Urothelium cell line (cell line): ENCODE results near the gene CD72.

Experiments used
- DNase-seq: peaks from one replicate; pipeline ENCODE4 v3.0.0; 2011; ENCODE audit warnings: low spot score, mixed read lengths
- FAIRE-seq: peaks from 2 replicates; lab custom pipeline; 2011; peaks lifted over from hg19 to GRCh38; lab: Jason Lieb, UNC

Gene CD72

GRCh38 chr9:35618325-35618727 lies at the start of gene CD72:
CD72 (minus strand) TSS chr9:35618413; CDS start chr9:35618303, 110 bp downstream.
- DNase-seq: no peak
- no peak for FAIRE-seq

- no peak for FAIRE-seq
- DNase-seq: no peak
Observed at GRCh38 chr9:35667939-35668338, 49.7 kb upstream of the CD72 start.

- DNase-seq: no peak
- no peak for FAIRE-seq
Observed at GRCh38 chr9:35666549-35666948, 48.3 kb upstream of the CD72 start.

- FAIRE-seq (no peak), DNase-seq (no peak)
Observed at GRCh38 chr9:35666045-35666444, 47.8 kb upstream of the CD72 start.

GRCh38 chr9:35665471-35665818 lies 47.2 kb upstream of the CD72 start:
- FAIRE-seq (peak; percentile 5), DNase-seq (no peak)

- FAIRE-seq: peak; percentile 83
- DNase-seq: peak; percentile 97
Observed at GRCh38 chr9:35664531-35665470, 46.6 kb upstream of the CD72 start, which contains the start of gene ARHGEF39. ARHGEF39 (minus strand) TSS chr9:35665195; CDS start chr9:35665169, 26 bp downstream.

- DNase-seq (no peak), FAIRE-seq (no peak)
Observed at GRCh38 chr9:35662437-35662836, 44.2 kb upstream of the CD72 start.

GRCh38 chr9:35661756-35662350 lies 43.6 kb upstream of the CD72 start:
- DNase-seq: no peak
- no peak for FAIRE-seq

- FAIRE-seq (no peak), DNase-seq (no peak)
Observed at GRCh38 chr9:35660966-35661415, 42.8 kb upstream of the CD72 start.

DNA sequence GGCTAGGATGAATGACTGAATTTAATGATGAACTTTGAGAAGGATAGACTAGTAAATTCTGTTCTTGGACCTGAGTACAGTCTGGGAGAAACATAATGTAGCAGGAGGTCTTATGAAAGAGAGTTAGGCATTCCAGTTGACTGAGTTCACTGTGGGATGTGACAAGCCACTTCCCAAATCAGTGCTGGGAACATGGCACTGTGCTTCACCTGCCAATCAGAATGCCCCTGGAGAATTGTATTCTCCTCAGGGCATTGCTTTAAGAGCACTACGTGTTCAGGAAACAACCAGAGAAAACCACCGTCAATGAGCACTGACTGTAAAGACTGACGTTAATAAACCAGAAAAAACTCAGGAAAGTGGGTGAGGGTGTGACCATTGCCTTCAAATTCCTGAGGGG lies 41.1 kb upstream of the CD72 start:
- FAIRE-seq (no peak), DNase-seq (no peak)

DNA sequence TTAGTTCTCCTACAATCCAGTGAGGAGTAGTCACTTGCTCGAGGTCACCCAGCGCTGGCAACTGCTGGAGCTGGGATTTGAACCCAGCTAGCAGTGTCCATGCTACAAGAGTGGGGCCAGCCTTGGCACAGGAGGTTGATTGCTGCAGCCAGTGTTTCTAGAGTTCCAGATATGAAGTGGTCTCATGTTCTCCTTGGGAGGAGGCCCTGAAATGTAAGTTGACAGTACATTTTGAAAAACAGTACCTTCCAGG lies 40.7 kb upstream of the CD72 start:
- DNase-seq: no peak
- FAIRE-seq: no peak

DNA sequence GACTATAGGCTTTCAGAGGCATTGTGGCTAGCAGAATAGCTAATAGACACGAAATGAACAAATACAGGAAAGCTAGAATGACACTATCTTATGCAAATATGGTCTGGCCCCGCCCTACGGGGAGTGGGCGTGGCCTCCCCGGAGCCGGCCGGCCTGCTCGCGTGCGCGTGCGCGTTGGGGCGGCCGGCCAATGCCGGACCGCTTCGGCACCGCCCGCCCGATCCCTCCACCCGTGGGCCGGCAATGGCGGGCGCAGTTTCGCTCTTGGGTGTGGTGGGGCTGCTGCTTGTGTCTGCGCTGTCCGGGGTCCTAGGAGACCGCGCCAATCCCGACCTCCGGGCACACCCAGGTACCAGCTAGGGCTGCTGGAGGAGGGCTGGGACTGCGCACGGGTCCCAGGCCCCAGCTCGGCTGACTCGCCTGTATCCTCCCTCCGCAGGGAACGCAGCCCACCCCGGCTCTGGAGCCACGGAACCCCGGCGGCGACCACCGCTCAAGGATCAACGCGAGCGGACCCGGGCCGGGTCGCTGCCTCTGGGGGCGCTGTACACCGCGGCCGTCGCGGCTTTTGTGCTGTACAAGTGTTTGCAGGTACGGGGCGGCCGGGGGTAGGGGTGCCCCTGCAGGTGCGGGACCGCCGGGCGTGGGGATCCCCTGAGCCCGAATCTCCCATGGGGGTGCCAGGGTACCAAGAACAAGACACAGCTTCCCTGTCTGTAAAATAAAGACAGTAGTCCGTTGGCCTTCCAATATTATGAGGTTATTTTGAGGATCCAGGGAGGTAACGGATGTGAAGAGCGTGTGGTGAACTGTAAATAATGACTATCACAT lies 40.1 kb upstream of the CD72 start, which contains the start of gene CCDC107:
Gene CCDC107, plus strand, starts transcription at position 156 of the 831 bp plus-strand sequence. Its CDS starts 88 bp downstream, at position 244.
- peak; percentile 75 for FAIRE-seq
- DNase-seq: peak; percentile 97

GRCh38 chr9:35657546-35658136 lies 39.4 kb upstream of the CD72 start, which contains the start of gene RMRP:
RMRP (minus strand) TSS chr9:35658019.
- FAIRE-seq: peak; percentile 9

DNA sequence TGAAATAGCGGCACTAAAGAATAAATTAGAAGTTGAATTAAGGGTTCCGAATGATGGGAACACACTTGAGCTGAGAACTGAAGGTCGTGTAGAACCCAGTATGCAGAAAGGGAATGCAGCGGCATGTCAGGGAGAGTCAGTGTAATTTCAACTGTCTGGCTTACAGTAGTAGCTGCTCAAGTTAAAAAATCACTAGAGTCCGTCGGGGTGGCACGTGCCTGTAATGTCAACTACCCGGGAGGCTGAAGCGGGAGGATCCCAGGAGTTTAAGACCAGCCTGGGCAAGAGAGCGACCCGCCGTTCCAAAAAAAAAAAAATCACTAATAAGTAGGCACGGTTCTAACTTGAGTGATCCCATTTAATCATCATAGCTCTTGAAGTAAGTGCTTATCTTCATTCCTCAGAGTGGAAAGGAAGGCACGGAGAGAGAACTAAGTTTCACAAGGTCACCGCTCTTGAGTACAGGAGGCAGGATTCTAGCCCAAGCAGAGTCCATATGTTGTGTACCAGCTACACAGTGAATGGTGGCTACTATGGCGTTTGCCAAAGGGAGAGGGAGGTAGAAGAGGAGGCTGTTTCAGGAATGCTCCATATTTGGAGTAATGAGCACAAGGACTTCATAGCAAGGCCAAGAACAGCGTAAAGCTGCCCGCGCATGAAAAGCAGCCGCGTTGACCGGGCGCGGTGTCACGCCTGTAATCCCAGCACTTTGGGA lies 38.8 kb upstream of the CD72 start:
- DNase-seq (no peak), FAIRE-seq (no peak)

More at GRCh38 chr9:35657546-35658136, 39.4 kb upstream of the CD72 start, which contains the start of gene RMRP:
- DNase-seq: peak; percentile 95

- DNase-seq (no peak), FAIRE-seq (no peak)
Observed at GRCh38 chr9:35656348-35656747, 38.1 kb upstream of the CD72 start.

DNA sequence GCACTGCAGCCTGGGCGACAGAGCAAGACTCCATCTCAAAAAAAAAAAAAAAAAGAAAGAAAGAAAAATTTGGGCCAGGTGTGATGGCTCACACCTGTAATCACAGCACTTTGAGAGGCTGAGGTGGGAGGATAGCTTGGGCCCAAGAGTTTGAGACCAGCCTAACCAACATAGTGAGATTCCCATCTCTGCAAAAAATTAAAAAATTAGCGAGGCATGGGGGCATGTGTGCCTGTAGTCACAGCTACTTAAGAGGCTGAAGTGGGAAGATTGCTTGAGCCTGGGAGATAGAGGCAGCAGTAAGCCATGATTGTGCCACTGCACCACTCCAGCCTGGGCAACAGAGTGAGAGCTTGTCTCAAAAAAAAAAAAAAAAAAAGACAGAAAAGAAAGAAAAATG lies 35.4 kb upstream of the CD72 start:
- DNase-seq: no peak
- no peak for FAIRE-seq

GRCh38 chr9:35652829-35653209 lies 34.6 kb upstream of the CD72 start:
- no peak for FAIRE-seq
- no peak for DNase-seq

DNA sequence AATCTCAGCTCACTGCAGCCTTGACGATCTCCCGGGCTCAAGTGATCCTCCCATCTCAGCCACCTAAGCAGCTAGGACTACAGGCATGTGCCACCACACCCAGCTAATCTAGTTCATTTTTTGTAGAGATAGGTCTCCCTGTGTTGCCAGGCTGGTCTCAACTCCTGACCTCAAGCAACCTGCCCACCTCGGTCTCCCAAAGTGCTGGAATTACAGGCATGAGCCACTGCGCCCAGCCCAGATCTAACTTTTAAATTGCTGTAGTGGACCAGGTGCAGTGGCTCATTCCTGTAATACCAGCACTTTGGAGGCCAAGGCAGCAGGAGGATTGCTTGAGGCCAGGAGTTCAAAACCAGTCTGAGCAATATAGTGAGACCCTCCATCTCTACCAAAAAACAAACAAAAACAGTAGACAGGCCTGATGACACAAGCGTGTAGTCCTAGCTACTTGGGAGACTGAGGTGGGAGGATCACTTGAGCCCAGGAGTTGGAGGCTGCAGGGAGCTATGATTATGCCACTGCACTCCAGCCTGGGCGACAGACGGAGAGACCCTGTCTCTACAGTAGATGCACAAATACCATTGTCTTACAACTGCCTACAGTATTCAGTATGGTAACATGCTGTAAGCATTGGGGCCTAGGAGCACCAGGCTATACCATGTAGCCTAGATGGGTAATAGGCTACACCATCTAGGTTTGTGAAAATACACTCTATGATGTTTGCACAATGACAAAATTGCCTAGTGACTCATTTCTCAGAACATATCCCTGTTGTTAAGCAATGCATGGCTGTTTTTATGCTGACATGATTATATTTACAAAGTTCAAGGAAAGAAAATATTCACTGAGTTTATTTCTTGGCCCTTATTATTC lies 34.0 kb upstream of the CD72 start:
- DNase-seq (no peak), FAIRE-seq (no peak)
